Astrocyte (in vitro differentiated cells and primary cell): ENCODE data around the gene TOP3A.

ENCODE experiments used
- EZH2 ChIP-seq: IDR thresholded peaks from 2 replicates; pipeline ENCODE4 v1.6.1; 2012; ENCODE audit warnings: mild to moderate bottlenecking, low read length, inconsistent platforms; ENCODE audit not compliant: insufficient read depth
- TF ChIP-seq, protein P1 (sequence below): IDR thresholded peaks from 2 replicates; pipeline ENCODE4 v1.5.1; 2011; ENCODE audit warnings: low read depth, mild to moderate bottlenecking, inconsistent platforms, low read length, moderate library complexity; ENCODE audit not compliant: insufficient read depth

DNA sequence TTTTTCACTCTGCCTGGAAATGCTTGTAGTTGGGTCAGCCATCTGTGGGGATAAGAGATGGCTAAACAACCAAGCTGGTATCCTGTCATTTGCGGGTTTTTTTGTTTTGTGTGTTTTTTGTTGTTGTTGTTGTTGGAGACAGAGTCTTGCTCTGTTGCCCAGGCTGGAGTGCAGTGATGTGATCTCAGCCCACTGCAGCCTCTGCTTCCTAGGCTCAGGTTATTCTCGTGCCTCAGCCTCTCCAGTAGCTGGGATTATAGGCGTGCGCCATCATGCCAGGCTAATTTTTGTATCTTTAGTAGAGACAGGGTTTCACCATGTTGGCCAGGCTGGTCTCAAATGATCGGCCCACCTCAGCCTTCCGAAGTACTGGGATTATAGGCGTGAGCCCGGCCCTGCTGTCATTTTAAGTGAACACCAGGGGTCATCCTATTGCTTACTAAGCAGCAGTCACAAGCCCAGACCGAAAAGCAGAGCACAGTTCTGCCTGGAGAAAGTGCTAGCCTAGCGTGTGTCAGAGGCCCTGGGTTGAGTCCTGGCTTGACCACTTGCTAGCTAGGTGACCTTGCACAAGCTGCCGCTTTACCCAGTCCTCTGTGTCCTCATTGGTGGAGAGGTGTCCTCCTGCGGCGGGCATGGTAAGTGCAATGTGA lies 4.9 kb upstream of the TOP3A start:
- TF ChIP-seq, protein P1, sequence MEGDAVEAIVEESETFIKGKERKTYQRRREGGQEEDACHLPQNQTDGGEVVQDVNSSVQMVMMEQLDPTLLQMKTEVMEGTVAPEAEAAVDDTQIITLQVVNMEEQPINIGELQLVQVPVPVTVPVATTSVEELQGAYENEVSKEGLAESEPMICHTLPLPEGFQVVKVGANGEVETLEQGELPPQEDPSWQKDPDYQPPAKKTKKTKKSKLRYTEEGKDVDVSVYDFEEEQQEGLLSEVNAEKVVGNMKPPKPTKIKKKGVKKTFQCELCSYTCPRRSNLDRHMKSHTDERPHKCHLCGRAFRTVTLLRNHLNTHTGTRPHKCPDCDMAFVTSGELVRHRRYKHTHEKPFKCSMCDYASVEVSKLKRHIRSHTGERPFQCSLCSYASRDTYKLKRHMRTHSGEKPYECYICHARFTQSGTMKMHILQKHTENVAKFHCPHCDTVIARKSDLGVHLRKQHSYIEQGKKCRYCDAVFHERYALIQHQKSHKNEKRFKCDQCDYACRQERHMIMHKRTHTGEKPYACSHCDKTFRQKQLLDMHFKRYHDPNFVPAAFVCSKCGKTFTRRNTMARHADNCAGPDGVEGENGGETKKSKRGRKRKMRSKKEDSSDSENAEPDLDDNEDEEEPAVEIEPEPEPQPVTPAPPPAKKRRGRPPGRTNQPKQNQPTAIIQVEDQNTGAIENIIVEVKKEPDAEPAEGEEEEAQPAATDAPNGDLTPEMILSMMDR = peak; percentile 30
- TF ChIP-seq EZH2 = no peak
